Omental fat pad (tissue), 4 donors: ENCODE results near the gene CHST13. TPM values are rescaled to one million over a fixed set of nuclear protein-coding genes. Genes with fewer than 3 reads are reported as not detected.

Experiments
- ATAC-seq: fragments of 150-250 bp; one replicate; pipeline ENCODE4 v1.9.1; 2016; ENCODE audit warnings: mild to moderate bottlenecking, moderate library complexity; ENCODE audit not compliant: low FRiP score
- DNase-seq: peaks from one replicate; pipeline ENCODE4 v3.0.0-alpha.2; 2019; ENCODE audit warnings: low spot score
- CTCF ChIP-seq, 3 donors: fragments of 450-650 bp; IDR thresholded peaks; one replicate each; pipeline ENCODE4 v1.5.1; 2016 to 2017; ENCODE audit warnings: antibody characterized with exemption in 3 of 3, mild to moderate bottlenecking in 3 of 3, moderate library complexity in 2 of 3
- total RNA-seq, 4 donors: library from RNA; depleted of rRNA; stranded (reverse); fragments of >200 nt; gene quantifications; one replicate each; pipeline ENCODE4 v1.1.0, GENCODE V29; 2016

CHST13 gene
- total RNA-seq, 4 donors from 2014 or later: 0.46 to 2.3 (median 1.7) TPM; not detected in 1

GRCh38 chr3:126483321-126483761 is 40.6 kb upstream of the CHST13 start:
- ATAC-seq: no peak
- TF ChIP-seq CTCF (IDR thresholded peaks at IDR 0.05): no peak
- DNase-seq: no peak

GRCh38 chr3:126484148-126484547 is 39.8 kb upstream of the CHST13 start:
- DNase-seq (no peak), ATAC-seq (no peak)
- TF ChIP-seq CTCF (IDR thresholded peaks at IDR 0.05): no peak

GRCh38 chr3:126484662-126485061 is 39.3 kb upstream of the CHST13 start:
- DNase-seq (no peak), ATAC-seq (no peak)
- no peak for TF ChIP-seq CTCF (IDR thresholded peaks at IDR 0.05)

GRCh38 chr3:126485176-126485897 is 38.6 kb upstream of the CHST13 start:
- ATAC-seq: no peak
- DNase-seq: no peak
- TF ChIP-seq CTCF (IDR thresholded peaks at IDR 0.05): no peak

- no peak for TF ChIP-seq CTCF (IDR thresholded peaks at IDR 0.05)
- ATAC-seq (no peak), DNase-seq (no peak)
Observed at GRCh38 chr3:126485956-126486355, 38.0 kb upstream of the CHST13 start.

- TF ChIP-seq CTCF (IDR thresholded peaks at IDR 0.05): no peak
- DNase-seq (no peak), ATAC-seq (no peak)
Observed at GRCh38 chr3:126486360-126486847, 37.6 kb upstream of the CHST13 start.

- no peak for DNase-seq
- peak; percentile 32 for ATAC-seq
- no peak for TF ChIP-seq CTCF (IDR thresholded peaks at IDR 0.05)
Observed at GRCh38 chr3:126487151-126487771, 36.7 kb upstream of the CHST13 start.
